Measurements from ENCODE around the gene TAMM41.

Gene TAMM41

DNA sequence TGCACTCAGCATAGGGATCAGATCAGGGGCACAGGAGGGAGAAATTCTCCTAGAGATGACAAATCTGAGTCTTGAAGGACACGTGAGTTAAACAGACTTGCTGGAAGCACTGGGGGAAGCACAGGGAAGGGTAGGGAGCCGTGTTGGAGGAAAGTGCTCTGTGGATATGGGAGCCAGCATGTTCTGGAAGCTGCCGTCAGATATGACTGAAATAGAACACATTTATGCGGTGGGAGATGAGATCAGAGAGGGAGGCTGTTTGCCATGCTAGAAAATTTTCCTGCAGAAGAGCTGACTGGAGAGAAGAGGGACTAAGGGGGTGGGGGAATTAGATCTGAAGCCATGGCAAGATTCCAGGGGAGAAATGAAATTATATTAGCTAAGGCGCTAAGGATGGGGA, 1.8 kb downstream of the TAMM41 start:
- Histone ChIP-seq H3K9me3 (replicated peaks; ENCODE audit: low read length) (no peaks in the 10 kb centered on the region), H3K4me2 (ENCODE audit: low read length) (peak overlapping the region; percentile 91), H3K36me3 (ENCODE audit: insufficient read depth, low read length) (peaks cover 24% of the 10 kb centered on the region), H3K9ac (ENCODE audit: low read depth, low read length) (peak overlapping the region; percentile 96), H3K4me1 (ENCODE audit: control insufficient read depth, insufficient read depth, low read length) (peaks cover 16% of the 10 kb centered on the region), H3K4me3 (ENCODE audit: low read length) (no peak overlapping the region), H3K27me3 (ENCODE audit: control insufficient read depth, insufficient read depth, low read length) (no peaks in the 10 kb centered on the region)

DNA sequence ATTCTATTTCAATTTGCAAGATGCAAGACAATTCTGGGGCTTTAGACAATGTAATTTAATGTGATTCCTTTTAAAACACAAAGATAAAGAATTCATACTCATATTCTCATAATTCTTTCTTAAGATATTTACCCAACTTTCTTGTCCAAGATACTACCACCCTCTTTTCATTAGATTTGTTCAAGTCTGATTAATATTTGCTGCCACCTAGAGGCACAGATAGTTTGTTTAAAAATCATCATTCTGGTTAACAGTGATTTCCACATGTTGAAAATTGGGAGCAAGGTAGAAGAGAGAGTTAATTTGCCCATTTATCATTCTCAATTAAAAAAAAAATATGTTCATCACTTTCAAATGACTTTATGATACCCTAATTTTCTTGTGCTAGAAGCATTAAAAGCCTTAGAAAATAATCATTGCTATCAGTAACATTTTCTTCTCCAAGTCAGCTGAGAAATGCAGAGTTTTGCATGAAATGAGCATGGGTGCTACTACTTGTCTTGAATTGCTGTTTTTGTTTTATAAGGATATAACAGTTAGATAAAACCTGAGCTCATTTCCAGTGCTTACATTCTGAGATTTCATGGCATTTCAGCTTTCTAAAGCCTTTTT, 11.6 kb downstream of the TAMM41 start:
- Histone ChIP-seq H3K9me3 (replicated peaks; ENCODE audit: low read length) (no peaks in the 10 kb centered on the region), H3K27me3 (ENCODE audit: control insufficient read depth, insufficient read depth, low read length) (no peaks in the 10 kb centered on the region), H3K9ac (ENCODE audit: low read depth, low read length) (no peak overlapping the region), H3K36me3 (ENCODE audit: insufficient read depth, low read length) (peaks cover 56% of the 10 kb centered on the region), H3K4me3 (ENCODE audit: low read length) (no peak overlapping the region), H3K4me2 (ENCODE audit: low read length) (no peak overlapping the region), H3K4me1 (ENCODE audit: control insufficient read depth, insufficient read depth, low read length) (no peaks in the 10 kb centered on the region)

DNA sequence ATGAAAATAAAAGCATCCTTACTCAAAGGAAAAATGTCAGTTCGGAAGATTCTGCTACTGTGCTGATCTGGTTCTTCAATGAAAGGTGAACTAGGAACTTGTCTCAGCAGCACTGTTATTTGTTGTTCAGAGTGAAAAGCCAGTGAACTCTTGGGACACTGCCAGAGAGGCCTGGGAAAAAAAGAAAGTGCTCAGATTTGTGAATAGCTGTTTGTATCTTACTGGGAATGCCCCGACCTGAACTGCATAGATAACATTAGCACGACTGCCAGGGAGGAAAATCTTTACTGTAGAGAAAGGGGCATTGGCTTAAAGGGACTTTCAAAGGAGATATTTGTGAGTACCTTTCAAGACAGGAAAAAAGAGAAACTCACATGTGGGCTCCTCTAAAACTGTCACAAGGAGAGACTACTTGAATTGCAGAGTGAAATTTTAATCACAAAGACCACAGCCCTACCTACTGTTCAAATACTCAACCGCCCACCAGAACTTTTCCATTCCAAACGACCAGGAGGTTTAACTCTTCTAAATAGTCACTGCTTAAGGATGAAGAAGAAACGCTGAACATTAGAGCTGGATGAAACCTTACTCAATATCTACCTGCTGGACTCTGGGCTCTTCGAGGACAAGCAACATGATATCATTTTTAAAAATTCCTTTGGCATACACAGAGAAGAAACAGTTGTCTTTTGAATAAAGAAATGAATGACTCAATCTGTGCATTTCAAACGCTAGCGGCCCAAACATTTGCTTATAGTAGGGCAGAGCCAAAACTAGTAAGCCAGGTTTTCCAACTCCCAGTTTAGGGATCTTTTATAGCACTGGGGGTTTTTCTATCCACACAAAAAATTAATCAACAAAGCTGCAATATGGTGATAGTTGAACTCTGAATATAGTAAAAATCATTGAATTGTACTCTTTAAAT, 13.4 kb downstream of the TAMM41 start:
- H3K4me3 ChIP-seq (ENCODE audit: low read length), result no peak overlapping the region
- no peaks in the 10 kb centered on the region for H3K9me3 ChIP-seq (replicated peaks; ENCODE audit: low read length)
- no peaks in the 10 kb centered on the region for H3K4me1 ChIP-seq (ENCODE audit: control insufficient read depth, insufficient read depth, low read length)
- no peaks in the 10 kb centered on the region for H3K27me3 ChIP-seq (ENCODE audit: control insufficient read depth, insufficient read depth, low read length)
- H3K9ac ChIP-seq (ENCODE audit: low read depth, low read length), result no peak overlapping the region
- no peak overlapping the region for H3K4me2 ChIP-seq (ENCODE audit: low read length)
- H3K36me3 ChIP-seq (ENCODE audit: insufficient read depth, low read length), result peaks cover 55% of the 10 kb centered on the region

DNA sequence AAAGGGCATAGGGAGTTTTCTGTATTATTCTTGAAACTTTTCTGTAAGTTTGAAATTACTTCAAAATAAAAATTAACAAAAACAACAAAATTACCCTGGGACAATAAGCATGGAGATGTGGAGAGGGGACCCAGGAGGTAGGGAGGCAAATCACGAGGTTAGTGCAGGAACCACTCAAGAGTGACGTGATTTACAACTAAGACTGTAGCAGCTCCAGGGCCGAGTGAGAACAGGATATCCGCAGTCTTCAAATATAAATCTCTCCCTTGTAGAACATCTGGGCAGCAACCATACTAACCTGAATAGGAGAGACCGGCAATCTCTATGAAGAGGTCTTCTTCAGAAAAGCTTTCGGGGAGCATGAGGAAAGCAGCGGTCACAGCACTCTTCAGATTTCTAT, 17.3 kb downstream of the TAMM41 start:
- peaks cover 60% of the 10 kb centered on the region for H3K36me3 ChIP-seq (ENCODE audit: insufficient read depth, low read length)
- H3K9ac ChIP-seq (ENCODE audit: low read depth, low read length), result no peak overlapping the region

DNA sequence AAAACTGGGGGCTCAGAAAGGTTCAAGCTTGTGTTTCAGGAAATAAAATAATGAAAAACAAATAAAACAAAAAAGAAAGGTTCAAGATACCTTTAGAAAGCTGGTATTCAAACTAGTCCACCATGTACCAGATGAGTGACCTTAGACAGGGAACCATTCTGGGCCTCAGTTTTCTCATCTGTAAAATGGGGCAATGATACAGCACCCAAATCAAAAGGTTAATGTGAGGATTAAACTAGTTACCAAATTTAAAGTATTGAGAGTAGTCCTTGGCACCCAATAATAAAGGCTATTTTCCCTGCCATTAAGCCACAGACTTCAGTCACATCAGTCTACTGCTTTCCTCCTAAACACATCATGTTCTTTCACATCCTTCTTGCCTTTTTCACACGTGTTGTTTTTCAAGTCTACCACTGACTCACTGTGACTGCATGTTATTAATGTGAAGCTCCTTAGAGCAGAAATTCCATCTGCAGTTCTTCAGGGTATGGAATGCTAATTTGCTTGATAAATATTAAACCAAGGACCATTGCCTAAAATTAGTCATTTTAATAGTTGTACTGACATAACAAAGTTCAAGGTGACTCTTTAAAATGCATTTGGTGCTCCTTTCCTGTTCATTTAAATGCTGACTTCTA, 19.9 kb downstream of the TAMM41 start:
- Histone ChIP-seq H3K36me3 (ENCODE audit: insufficient read depth, low read length) (peaks cover 44% of the 10 kb centered on the region), H3K4me3 (ENCODE audit: low read length) (no peak overlapping the region), H3K4me2 (ENCODE audit: low read length) (no peak overlapping the region), H3K27me3 (ENCODE audit: control insufficient read depth, insufficient read depth, low read length) (no peaks in the 10 kb centered on the region), H3K9ac (ENCODE audit: low read depth, low read length) (no peak overlapping the region), H3K4me1 (ENCODE audit: control insufficient read depth, insufficient read depth, low read length) (no peaks in the 10 kb centered on the region), H3K9me3 (replicated peaks; ENCODE audit: low read length) (no peaks in the 10 kb centered on the region)

More for the DNA sequence above, 17.3 kb downstream of the TAMM41 start:
- H3K27me3 ChIP-seq (ENCODE audit: control insufficient read depth, insufficient read depth, low read length), result no peaks in the 10 kb centered on the region
- H3K4me2 ChIP-seq (ENCODE audit: low read length), result no peak overlapping the region
- H3K9me3 ChIP-seq (replicated peaks; ENCODE audit: low read length), result no peaks in the 10 kb centered on the region
- H3K4me1 ChIP-seq (ENCODE audit: control insufficient read depth, insufficient read depth, low read length), result no peaks in the 10 kb centered on the region
- H3K4me3 ChIP-seq (ENCODE audit: low read length), result no peak overlapping the region

DNA sequence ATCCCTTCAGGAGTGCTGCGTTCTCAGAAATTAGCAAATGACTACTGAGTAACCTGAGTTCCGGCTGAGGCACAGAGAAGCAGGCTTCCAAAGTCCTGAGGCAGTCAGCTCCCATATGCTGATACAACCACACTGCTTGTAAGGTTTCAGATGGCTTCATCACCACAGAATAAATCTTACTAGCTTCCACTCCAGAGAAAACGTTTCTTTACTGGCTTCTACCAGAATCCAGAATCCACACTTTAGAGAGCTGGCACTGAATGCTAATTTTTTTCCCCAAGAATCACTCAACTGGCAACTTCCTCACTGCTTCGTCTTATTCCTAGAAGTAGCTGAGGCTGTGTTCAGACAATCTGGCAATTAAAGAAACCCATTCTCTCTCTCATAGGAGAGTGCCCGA, 21.4 kb downstream of the TAMM41 start:
- H3K27me3 ChIP-seq (ENCODE audit: control insufficient read depth, insufficient read depth, low read length), result no peaks in the 10 kb centered on the region
- peaks cover 5% of the 10 kb centered on the region for H3K4me1 ChIP-seq (ENCODE audit: control insufficient read depth, insufficient read depth, low read length)
- no peak overlapping the region for H3K4me3 ChIP-seq (ENCODE audit: low read length)
- H3K9me3 ChIP-seq (replicated peaks; ENCODE audit: low read length), result no peaks in the 10 kb centered on the region
- H3K36me3 ChIP-seq (ENCODE audit: insufficient read depth, low read length), result peaks cover 51% of the 10 kb centered on the region
- H3K9ac ChIP-seq (ENCODE audit: low read depth, low read length), result no peak overlapping the region
- no peak overlapping the region for H3K4me2 ChIP-seq (ENCODE audit: low read length)

DNA sequence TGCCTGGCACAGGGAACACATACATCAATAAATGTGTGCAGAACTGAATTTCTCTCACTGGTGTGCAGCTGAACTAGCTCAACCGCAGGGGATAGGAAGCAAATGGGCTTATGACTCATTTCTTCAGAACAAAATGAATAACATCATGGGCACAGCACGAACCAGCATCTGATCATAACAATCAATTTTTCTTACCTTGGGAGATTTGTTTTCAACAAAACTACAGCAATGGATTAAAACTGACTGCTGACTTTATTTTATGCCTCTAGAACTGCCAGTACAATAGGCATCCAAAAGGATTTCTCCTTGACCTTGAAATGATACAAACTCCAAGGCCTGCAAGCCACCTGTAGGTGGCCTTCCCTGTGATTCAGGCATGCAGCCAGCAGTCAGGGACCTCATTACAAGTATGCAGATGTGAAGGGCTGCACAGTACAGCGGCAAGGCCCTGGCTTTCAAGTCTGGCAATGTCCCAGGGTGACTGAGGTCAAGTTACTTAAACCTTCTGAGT, 26.1 kb downstream of the TAMM41 start:
- Histone ChIP-seq H3K27me3 (ENCODE audit: control insufficient read depth, insufficient read depth, low read length) (no peaks in the 10 kb centered on the region), H3K4me3 (ENCODE audit: low read length) (no peak overlapping the region), H3K36me3 (ENCODE audit: insufficient read depth, low read length) (peaks cover 36% of the 10 kb centered on the region), H3K9ac (ENCODE audit: low read depth, low read length) (no peak overlapping the region), H3K4me2 (ENCODE audit: low read length) (no peak overlapping the region), H3K9me3 (replicated peaks; ENCODE audit: low read length) (no peaks in the 10 kb centered on the region), H3K4me1 (ENCODE audit: control insufficient read depth, insufficient read depth, low read length) (peaks cover 5% of the 10 kb centered on the region)

DNA sequence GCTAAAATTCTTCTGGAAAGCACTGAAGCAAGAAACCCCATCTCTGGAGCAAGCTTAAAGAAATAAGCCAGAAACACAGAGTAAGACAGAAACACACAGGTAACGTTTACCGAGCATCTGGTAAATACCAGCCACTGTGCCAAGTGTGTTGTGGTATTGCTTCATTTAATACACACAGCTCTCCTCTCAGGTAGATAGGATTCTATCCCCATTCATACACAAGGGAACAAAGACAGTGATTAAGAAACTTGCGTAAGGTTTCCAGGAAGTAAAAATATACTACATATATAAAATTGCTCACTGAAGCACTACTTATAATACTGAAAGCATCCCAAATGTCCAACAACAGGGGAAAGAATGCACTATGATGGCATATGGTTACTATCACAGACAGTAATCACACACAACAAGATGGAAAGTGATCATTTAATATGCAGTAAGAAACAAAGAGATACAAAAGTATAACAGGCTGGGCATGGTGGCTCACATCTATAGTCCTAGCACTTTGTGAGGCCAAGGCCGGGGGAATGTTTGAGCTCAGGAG, 27.5 kb downstream of the TAMM41 start:
- peaks cover 32% of the 10 kb centered on the region for H3K36me3 ChIP-seq (ENCODE audit: insufficient read depth, low read length)

DNA sequence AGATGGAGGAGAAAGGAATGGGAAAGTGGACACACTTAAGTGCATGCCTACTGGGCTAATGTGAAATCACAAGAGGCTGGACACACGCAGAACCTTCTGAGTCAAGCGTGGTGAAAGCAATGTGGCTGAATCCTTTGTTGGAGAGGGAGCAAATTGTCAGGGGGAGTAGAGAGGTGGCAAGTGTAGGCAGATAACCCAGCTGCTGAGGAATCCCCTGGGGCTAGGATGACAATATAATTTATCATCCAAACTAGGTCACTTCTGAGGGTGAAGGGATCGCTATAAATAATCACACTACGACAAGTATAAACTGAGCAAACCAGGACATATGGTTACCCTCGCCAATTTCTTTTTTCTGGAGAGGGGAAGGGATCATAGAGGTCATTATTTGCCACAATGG, 28.7 kb downstream of the TAMM41 start:
- H3K9ac ChIP-seq (ENCODE audit: low read depth, low read length), result no peak overlapping the region
- H3K36me3 ChIP-seq (ENCODE audit: insufficient read depth, low read length), result peaks cover 32% of the 10 kb centered on the region
- H3K4me1 ChIP-seq (ENCODE audit: control insufficient read depth, insufficient read depth, low read length), result peaks cover 5% of the 10 kb centered on the region
- no peak overlapping the region for H3K4me3 ChIP-seq (ENCODE audit: low read length)
- no peaks in the 10 kb centered on the region for H3K27me3 ChIP-seq (ENCODE audit: control insufficient read depth, insufficient read depth, low read length)
- no peak overlapping the region for H3K4me2 ChIP-seq (ENCODE audit: low read length)
- H3K9me3 ChIP-seq (replicated peaks; ENCODE audit: low read length), result no peaks in the 10 kb centered on the region

More for the DNA sequence above, 27.5 kb downstream of the TAMM41 start:
- Histone ChIP-seq H3K4me1 (ENCODE audit: control insufficient read depth, insufficient read depth, low read length) (peaks cover 5% of the 10 kb centered on the region), H3K4me2 (ENCODE audit: low read length) (no peak overlapping the region), H3K9ac (ENCODE audit: low read depth, low read length) (no peak overlapping the region), H3K9me3 (replicated peaks; ENCODE audit: low read length) (no peaks in the 10 kb centered on the region), H3K4me3 (ENCODE audit: low read length) (no peak overlapping the region), H3K27me3 (ENCODE audit: control insufficient read depth, insufficient read depth, low read length) (no peaks in the 10 kb centered on the region)

DNA sequence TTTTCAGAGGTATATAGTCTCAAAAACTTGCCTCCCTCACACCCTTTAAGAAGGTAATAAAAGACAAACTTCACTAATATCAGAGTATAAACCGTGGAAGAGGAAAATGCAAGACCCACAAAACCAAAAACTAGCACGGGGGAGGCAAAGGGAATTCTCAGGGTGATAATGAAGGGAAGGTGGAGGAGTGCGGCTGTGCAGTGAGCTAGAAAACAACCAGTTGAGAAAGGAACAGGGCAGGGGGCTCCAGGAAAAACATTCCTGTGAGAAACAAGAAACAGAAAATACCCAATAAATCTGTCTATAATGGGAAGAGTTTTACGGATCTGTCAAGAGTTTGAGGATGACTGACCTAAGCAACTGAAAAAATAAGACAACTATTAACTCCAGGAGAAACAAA, 31.6 kb downstream of the TAMM41 start:
- Histone ChIP-seq H3K4me3 (ENCODE audit: low read length) (no peak overlapping the region), H3K9ac (ENCODE audit: low read depth, low read length) (no peak overlapping the region), H3K36me3 (ENCODE audit: insufficient read depth, low read length) (peaks cover 32% of the 10 kb centered on the region), H3K4me1 (ENCODE audit: control insufficient read depth, insufficient read depth, low read length) (no peaks in the 10 kb centered on the region), H3K4me2 (ENCODE audit: low read length) (no peak overlapping the region), H3K9me3 (replicated peaks; ENCODE audit: low read length) (no peaks in the 10 kb centered on the region), H3K27me3 (ENCODE audit: control insufficient read depth, insufficient read depth, low read length) (no peaks in the 10 kb centered on the region)

DNA sequence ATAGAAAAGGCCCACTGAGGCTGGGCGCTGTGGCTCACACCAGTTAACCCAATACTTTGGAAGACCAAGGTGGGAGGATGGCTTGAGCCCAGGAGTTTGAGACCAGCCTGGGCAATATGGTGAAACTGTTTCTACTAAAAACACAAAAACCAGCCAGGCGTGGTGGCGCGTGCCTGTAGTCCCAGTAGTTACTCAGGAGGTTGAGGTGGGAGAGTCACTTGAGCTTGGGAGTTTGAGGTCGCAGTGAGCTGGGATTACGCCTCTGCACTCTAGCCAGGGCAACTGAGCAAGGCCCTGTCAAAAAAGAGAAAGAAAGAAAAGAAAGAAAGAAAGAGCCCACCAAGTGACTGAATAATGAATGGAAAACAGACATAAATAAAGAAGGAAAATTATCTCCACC, 32.0 kb downstream of the TAMM41 start:
- Histone ChIP-seq H3K36me3 (ENCODE audit: insufficient read depth, low read length) (peaks cover 32% of the 10 kb centered on the region), H3K4me2 (ENCODE audit: low read length) (no peak overlapping the region), H3K9me3 (replicated peaks; ENCODE audit: low read length) (no peaks in the 10 kb centered on the region), H3K4me1 (ENCODE audit: control insufficient read depth, insufficient read depth, low read length) (no peaks in the 10 kb centered on the region), H3K4me3 (ENCODE audit: low read length) (no peak overlapping the region), H3K9ac (ENCODE audit: low read depth, low read length) (no peak overlapping the region), H3K27me3 (ENCODE audit: control insufficient read depth, insufficient read depth, low read length) (no peaks in the 10 kb centered on the region)
